ENCODE measurements around the gene PILRB. TPM values are rescaled to one million over a fixed set of nuclear protein-coding genes. Genes with fewer than 3 reads are reported as not detected.

The PILRB gene
- total RNA-seq, 1 donor from 2014 or later, result 3.4 TPM

GRCh38 chr7:100406767-100407166 is 48.9 kb downstream of the PILRB start:
- no peak for DNase-seq (ENCODE audit: low read depth, low spot score)

DNA sequence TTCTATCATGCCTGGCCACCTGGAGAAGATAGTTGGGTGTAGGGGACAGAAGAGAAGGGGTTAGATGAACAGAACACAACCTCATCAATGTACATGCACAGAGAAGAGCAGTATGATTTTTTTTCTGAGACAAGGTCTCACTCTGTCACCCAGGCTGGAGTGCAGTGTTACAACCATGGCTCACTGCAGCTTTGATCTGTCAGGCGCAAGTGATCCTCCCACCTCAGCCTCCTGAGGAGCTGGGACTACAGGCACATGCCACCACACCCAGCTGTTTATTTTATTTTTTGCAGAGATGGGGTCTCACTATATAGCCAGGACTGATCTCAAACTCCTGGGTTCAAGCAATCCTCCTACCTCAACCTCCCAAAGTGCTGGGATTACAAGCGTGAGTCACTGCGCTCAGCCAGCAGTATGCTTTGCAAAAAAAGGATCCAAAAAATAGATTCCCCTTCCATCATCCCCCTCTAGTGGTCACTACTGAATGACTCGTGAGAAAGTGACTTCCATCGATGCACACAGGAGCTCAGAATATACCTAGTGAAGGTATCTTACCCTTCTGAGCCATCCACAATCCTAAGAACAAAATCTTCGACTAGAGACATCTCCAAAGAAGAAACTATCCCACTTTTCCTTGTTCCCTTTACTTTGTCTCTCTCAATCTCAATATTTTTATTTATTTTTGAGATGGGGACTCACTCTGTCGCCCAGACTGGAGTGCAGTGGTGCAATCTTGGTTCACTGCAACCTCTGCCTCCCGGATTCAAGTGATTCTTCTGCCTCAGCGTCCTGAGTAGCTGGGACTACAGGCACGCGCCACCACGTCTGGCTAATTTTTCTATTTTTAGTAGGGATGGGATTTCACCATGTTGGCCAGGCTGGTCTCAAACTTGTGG is 49.6 kb downstream of the PILRB start:
- DNase-seq (ENCODE audit: low read depth, low spot score), result peak; percentile 15

GRCh38 chr7:100411101-100411500 is 53.2 kb downstream of the PILRB start:
- no peak for DNase-seq (ENCODE audit: low read depth, low spot score)

DNA sequence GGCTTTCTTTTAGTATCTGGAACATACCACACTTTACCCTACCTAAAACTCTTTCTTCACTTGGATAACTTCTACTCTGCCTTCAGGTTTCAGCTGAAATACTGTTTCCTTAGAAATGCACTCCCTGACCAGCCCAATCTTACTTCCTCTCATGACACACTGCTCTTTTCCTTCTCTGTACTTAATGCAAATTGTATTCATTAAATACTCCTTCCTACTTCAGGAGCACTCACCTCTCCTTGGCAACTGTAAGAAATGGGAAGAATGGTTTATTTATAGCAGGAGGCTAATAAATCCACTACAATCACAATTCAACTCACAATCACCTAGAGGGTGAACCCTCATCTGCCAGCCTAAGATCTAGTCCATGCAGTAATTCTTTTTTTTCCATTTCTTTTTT is 55.4 kb downstream of the PILRB start:
- DNase-seq (ENCODE audit: low read depth, low spot score), result no peak

DNA sequence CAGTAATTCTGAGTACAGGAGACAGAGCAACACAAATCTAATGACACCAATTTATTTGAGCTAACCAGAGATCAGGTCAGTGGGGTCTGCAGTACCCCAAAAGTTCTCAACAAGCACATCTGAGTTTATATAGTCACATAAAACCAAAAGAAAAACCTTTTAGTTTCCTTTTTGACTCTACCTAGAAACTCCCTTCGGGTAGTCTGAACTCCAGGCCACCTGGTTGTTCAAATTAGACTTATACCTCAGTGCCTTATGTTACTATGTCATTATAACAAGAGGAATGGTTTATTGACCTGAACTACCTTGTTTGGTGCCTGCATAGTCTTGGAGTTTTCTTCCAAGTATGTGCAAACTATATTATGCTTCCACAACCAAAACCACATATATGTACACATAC is 56.0 kb downstream of the PILRB start:
- no peak for DNase-seq (ENCODE audit: low read depth, low spot score)

DNA sequence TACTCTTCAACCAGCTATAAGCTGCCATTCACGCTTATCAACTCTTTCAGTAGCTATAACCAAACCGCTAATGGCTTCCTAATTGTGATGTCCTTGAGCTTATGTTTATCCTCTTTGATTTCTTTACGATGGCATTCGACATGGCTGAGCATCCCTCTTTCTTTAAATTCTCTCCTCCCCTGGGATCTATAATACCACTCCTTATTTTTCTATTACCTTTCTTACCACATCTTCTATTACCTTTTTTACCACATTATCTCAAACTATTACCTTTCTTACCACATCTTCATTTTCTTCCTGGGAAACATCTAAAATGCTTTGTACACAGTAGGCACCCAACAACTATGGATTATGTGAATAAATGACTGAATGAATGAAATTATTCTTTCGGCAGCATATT is 57.5 kb downstream of the PILRB start:
- no peak for DNase-seq (ENCODE audit: low read depth, low spot score)

Other genes starting within 250 kb of the PILRB start
- 30.5 and 40.4 TPM in 2 replicates for gene TAF6, start 238.8 kb upstream of the PILRB start, total RNA-seq
- gene CNPY4, start 238.5 kb upstream of the PILRB start, total RNA-seq, result 34.7 and 51.5 TPM in 2 replicates
- 2.5 and 3.0 TPM in 2 replicates for gene MBLAC1, start 231.2 kb upstream of the PILRB start, total RNA-seq
- gene LAMTOR4, start 209.2 kb upstream of the PILRB start, total RNA-seq, result 68.4 and 109 TPM in 2 replicates
- 6.3 and 8.6 TPM in 2 replicates for gene TRAPPC14, start 199.4 kb upstream of the PILRB start, total RNA-seq
- 0.73 and 2.0 TPM in 2 replicates for gene GAL3ST4, start 189.5 kb upstream of the PILRB start, total RNA-seq
- 2.2 and 4.1 TPM in 2 replicates for gene GPC2, start 180.7 kb upstream of the PILRB start, total RNA-seq
- 0.13 and 0.42 TPM in 2 replicates for gene STAG3, start 180.2 kb upstream of the PILRB start, total RNA-seq
- gene PVRIG, start 138.2 kb upstream of the PILRB start, total RNA-seq, result not detected in 2 replicates
- not detected in 2 replicates for gene SPDYE3, start 50.4 kb upstream of the PILRB start, total RNA-seq
- gene PILRA, start 15.4 kb downstream of the PILRB start, total RNA-seq, result 0.13 TPM in 1 of 2 replicates, not detected in the other
- 0.42 and 0.53 TPM in 2 replicates for gene ZCWPW1, start 70.6 kb downstream of the PILRB start, total RNA-seq
- 48.3 and 50.6 TPM in 2 replicates for gene MEPCE, start 71.7 kb downstream of the PILRB start, total RNA-seq
- gene PPP1R35, start 78.4 kb downstream of the PILRB start, total RNA-seq, result 26.1 and 30.5 TPM in 2 replicates
- 1.2 TPM in 2 replicates for gene SPACDR, start 106.1 kb downstream of the PILRB start, total RNA-seq
- gene TSC22D4, start 121.1 kb downstream of the PILRB start, total RNA-seq, result 31.1 and 35.0 TPM in 2 replicates
- gene NYAP1, start 125.8 kb downstream of the PILRB start, total RNA-seq, result 2.0 and 4.2 TPM in 2 replicates
- 27.1 and 36.5 TPM in 2 replicates for gene AGFG2, start 181.1 kb downstream of the PILRB start, total RNA-seq
- gene SAP25, start 215.8 kb downstream of the PILRB start, total RNA-seq, result 0.11 TPM in 1 of 2 replicates, not detected in the other
- gene LRCH4, start 228.0 kb downstream of the PILRB start, total RNA-seq, result 7.3 and 9.6 TPM in 2 replicates
- 0.07 and 0.74 TPM in 2 replicates for gene FBXO24, start 228.2 kb downstream of the PILRB start, total RNA-seq
- gene PCOLCE, start 244.2 kb downstream of the PILRB start, total RNA-seq, result 0.35 and 0.53 TPM in 2 replicates